ENCODE data around the gene SPATA31C1. TPM values are rescaled to one million over a fixed set of nuclear protein-coding genes. Genes with fewer than 3 reads are reported as not detected.

SPATA31C1 gene
- total and polyA plus RNA-seq, 2 experiments from 2014 or later = not detected

DNA sequence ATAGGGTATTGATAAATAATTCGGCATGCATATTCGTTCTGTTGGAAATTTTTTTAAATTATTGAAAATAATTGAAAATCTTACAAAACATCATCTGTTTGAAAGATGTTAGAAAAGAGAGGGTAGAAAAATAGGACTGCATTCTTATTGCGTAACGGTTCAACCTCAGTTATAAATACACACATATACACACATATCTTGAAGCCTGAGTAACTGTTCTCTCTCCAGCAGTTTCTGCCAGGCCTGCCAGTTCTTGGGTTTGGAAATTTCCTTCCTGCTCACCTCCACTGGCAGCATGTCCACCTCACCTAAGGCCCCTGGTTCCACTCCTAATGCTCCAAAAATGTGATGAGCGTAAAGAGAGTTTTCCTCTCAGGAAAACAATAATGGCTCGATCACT lies 26.0 kb upstream of the SPATA31C1 start:
- H3K27me3 ChIP-seq = no peaks in the 10 kb centered on the region
- TF ChIP-seq EZH2phosphoT487 (IDR thresholded peaks at IDR 0.05; ENCODE audit: low read depth, severe bottlenecking, unreplicated experiment) (no peak), EZH2 (IDR thresholded peaks at IDR 0.05; ENCODE audit: borderline replicate concordance) (no peak)
- TF ChIP-seq, protein P1, sequence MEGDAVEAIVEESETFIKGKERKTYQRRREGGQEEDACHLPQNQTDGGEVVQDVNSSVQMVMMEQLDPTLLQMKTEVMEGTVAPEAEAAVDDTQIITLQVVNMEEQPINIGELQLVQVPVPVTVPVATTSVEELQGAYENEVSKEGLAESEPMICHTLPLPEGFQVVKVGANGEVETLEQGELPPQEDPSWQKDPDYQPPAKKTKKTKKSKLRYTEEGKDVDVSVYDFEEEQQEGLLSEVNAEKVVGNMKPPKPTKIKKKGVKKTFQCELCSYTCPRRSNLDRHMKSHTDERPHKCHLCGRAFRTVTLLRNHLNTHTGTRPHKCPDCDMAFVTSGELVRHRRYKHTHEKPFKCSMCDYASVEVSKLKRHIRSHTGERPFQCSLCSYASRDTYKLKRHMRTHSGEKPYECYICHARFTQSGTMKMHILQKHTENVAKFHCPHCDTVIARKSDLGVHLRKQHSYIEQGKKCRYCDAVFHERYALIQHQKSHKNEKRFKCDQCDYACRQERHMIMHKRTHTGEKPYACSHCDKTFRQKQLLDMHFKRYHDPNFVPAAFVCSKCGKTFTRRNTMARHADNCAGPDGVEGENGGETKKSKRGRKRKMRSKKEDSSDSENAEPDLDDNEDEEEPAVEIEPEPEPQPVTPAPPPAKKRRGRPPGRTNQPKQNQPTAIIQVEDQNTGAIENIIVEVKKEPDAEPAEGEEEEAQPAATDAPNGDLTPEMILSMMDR (IDR thresholded peaks at IDR 0.05; ENCODE audit: poor library complexity) = no peak
- H3K9me3 ChIP-seq (ENCODE audit: low read depth) = no peaks in the 10 kb centered on the region
- 95% methylated on average over 6 of the region's 6 CpGs for WGBS (ENCODE audit: low lambda C conversion rate, missing lambda C conversion rate)
- DNase-seq (ENCODE audit: low spot score) = no peak
- no peak overlapping the region for H3K27ac ChIP-seq
- H3K36me3 ChIP-seq (replicated peaks; ENCODE audit: insufficient read depth, low read depth) = no peaks in the 10 kb centered on the region
- no peaks in the 10 kb centered on the region for H3K9me2 ChIP-seq (replicated peaks; ENCODE audit: insufficient read depth)
- H3K4me3 ChIP-seq = no peak overlapping the region
- H4K20me1 ChIP-seq (ENCODE audit: insufficient read depth, poor library complexity, severe bottlenecking) = no peaks in the 10 kb centered on the region
- H3K4me1 ChIP-seq (ENCODE audit: insufficient read depth) = no peaks in the 10 kb centered on the region
- no peaks in the 10 kb centered on the region for H3K79me2 ChIP-seq
- no peak overlapping the region for H2AFZ ChIP-seq
- no peak overlapping the region for H3K4me2 ChIP-seq

DNA sequence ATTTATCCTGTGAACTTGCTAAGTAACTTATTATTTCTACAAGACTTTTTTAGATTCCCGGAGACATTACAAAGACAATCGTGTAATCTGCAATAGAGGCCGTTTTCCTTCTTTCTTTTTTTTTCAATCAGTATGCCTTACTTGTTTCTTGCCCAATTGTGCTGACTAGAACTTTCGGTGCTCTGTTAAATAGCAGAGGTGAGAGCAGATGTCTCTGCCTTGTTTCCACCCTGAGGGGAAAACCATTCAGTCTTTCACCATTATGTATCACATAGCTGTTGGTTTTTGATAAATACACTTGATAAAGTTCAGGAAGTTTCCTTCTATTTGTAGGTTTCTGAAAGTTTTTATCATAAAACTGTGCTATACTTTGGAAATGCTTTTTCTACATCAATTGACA lies 24.8 kb upstream of the SPATA31C1 start:
- Histone ChIP-seq H3K4me3 (no peak overlapping the region), H4K20me1 (ENCODE audit: insufficient read depth, poor library complexity, severe bottlenecking) (no peaks in the 10 kb centered on the region), H3K27ac (no peak overlapping the region), H3K9me2 (replicated peaks; ENCODE audit: insufficient read depth) (no peaks in the 10 kb centered on the region), H3K27me3 (no peaks in the 10 kb centered on the region), H3K79me2 (no peaks in the 10 kb centered on the region), H2AFZ (no peak overlapping the region), H3K9me3 (ENCODE audit: low read depth) (no peaks in the 10 kb centered on the region), H3K36me3 (replicated peaks; ENCODE audit: insufficient read depth, low read depth) (no peaks in the 10 kb centered on the region), H3K4me1 (ENCODE audit: insufficient read depth) (no peaks in the 10 kb centered on the region), H3K4me2 (no peak overlapping the region)
- TF ChIP-seq EZH2phosphoT487 (IDR thresholded peaks at IDR 0.05; ENCODE audit: low read depth, severe bottlenecking, unreplicated experiment) = no peak
- TF ChIP-seq EZH2 (IDR thresholded peaks at IDR 0.05; ENCODE audit: borderline replicate concordance) = no peak
- TF ChIP-seq, protein P1 (IDR thresholded peaks at IDR 0.05; ENCODE audit: poor library complexity) = no peak
- WGBS (ENCODE audit: low lambda C conversion rate, missing lambda C conversion rate) = 73% methylated on average over 4 of the region's 4 CpGs
- no peak for DNase-seq (ENCODE audit: low spot score)

- Histone ChIP-seq H3K27me3 (no peaks in the 10 kb centered on the region), H2AFZ (no peak overlapping the region), H3K27ac (no peak overlapping the region), H3K4me1 (ENCODE audit: insufficient read depth) (no peaks in the 10 kb centered on the region), H3K9me3 (ENCODE audit: low read depth) (no peaks in the 10 kb centered on the region), H3K4me2 (no peak overlapping the region), H3K79me2 (no peaks in the 10 kb centered on the region), H3K9me2 (replicated peaks; ENCODE audit: insufficient read depth) (no peaks in the 10 kb centered on the region), H4K20me1 (ENCODE audit: insufficient read depth, poor library complexity, severe bottlenecking) (no peaks in the 10 kb centered on the region), H3K4me3 (no peak overlapping the region), H3K36me3 (replicated peaks; ENCODE audit: insufficient read depth, low read depth) (no peaks in the 10 kb centered on the region)
- TF ChIP-seq EZH2phosphoT487 (IDR thresholded peaks at IDR 0.05; ENCODE audit: low read depth, severe bottlenecking, unreplicated experiment) (no peak), EZH2 (IDR thresholded peaks at IDR 0.05; ENCODE audit: borderline replicate concordance) (no peak)
- TF ChIP-seq, protein P1 (IDR thresholded peaks at IDR 0.05; ENCODE audit: poor library complexity) = no peak
- 88% methylated on average over 4 of the region's 4 CpGs for WGBS (ENCODE audit: low lambda C conversion rate, missing lambda C conversion rate)
- DNase-seq (ENCODE audit: low spot score) = no peak
Measured at GRCh38 chr9:87894998-87895625, 22.6 kb upstream of the SPATA31C1 start.

Data from hepatocyte (in vitro differentiated cells).